SK-N-SH (cell line): ENCODE results near the gene ZKSCAN3.

Experiments used
- CHD2 ChIP-seq: fragments of 150-350 bp; IDR thresholded peaks from 2 replicates; pipeline ENCODE4 v1.6.1; 2018; ENCODE audit warnings: low read length; ENCODE audit not compliant: partially characterized antibody
- CTCF ChIP-seq: fragments of 200-600 bp; sonication (generic); IDR thresholded peaks from 2 replicates; pipeline ENCODE4 v1.6.1; 2017; ENCODE audit warnings: antibody characterized with exemption, mild to moderate bottlenecking, moderate library complexity
- GATA2 ChIP-seq: sonication (generic); formaldehyde crosslinking; IDR thresholded peaks from 2 replicates; pipeline ENCODE4 v1.5.0; 2020; ENCODE audit warnings: mild to moderate bottlenecking, missing genetic modification reagents
- SMC3 ChIP-seq: IDR thresholded peaks from 2 replicates; pipeline ENCODE4 v1.6.1; 2012; ENCODE audit warnings: low read depth, low read length, improper control_type of control experiment
- TCF12 ChIP-seq: IDR thresholded peaks from 2 replicates; pipeline ENCODE4 v1.4.0; 2012

- TF ChIP-seq CTCF (no peak), SMC3 (no peak), TCF12 (no peak), CHD2 (no peak), GATA2 (CRISPR knock-in tag) (no peak)
Observed at GRCh38 chr6:28369463-28369862, 19.7 kb downstream of the ZKSCAN3 start.
